ENCODE data around the gene SARDH. TPM values are rescaled to one million over a fixed set of nuclear protein-coding genes. Genes with fewer than 3 reads are reported as not detected.

SARDH gene
- total and polyA plus RNA-seq, 2 donors (not counting 1 experiment from before 2014, with no cell fraction given), result 2.5 to 4.8 TPM

GRCh38 chr9:133708246-133709014 lies 29.7 kb downstream of the SARDH start:
- Histone ChIP-seq H3K4me3 (replicated peaks in 1 of 4; ENCODE audit: control extremely low read depth in 1 of 4, insufficient read depth in 1 of 4, low read depth in 3 of 4, low read length in 4 of 4) (no peak overlapping the region), H3K4me2 (ENCODE audit: extremely low read depth, insufficient read depth, low read length) (no peak overlapping the region), H3K9ac (ENCODE audit: insufficient read depth, low read length) (no peak overlapping the region), H3K27ac (ENCODE audit: insufficient read depth, low read length) (no peak overlapping the region), H3K36me3 (ENCODE audit: control insufficient read depth, insufficient read depth, low read length) (no peaks in the 10 kb centered on the region), H4K20me1 (ENCODE audit: control insufficient read depth, extremely low read depth, insufficient read depth, low read length) (no peaks in the 10 kb centered on the region), H3K79me2 (ENCODE audit: control insufficient read depth, insufficient read depth, low read length) (no peaks in the 10 kb centered on the region), H3K27me3 (ENCODE audit: control insufficient read depth, insufficient read depth, low read length) (no peaks in the 10 kb centered on the region), H3K9me3 (ENCODE audit: control insufficient read depth, insufficient read depth, low read depth, low read length) (no peaks in the 10 kb centered on the region), H2AFZ (ENCODE audit: low read length) (no peak overlapping the region), H3K4me1 (ENCODE audit: control insufficient read depth, extremely low read depth, insufficient read depth, low read length) (peaks cover 16% of the 10 kb centered on the region)
- no peak for DNase-seq (ENCODE audit: low read depth in 2 of 2)
- TF ChIP-seq CTCF (conservative IDR thresholded peaks at IDR 0.05 in 1 of 2, IDR thresholded peaks at IDR 0.05 in 1 of 2; ENCODE audit: low read depth in 1 of 2, low read length in 2 of 2) (no peak), EZH2 (IDR thresholded peaks at IDR 0.05; ENCODE audit: low read length, missing control alignments) (no peak)

- Histone ChIP-seq H3K9ac (ENCODE audit: insufficient read depth, low read length) (no peak overlapping the region), H3K27me3 (ENCODE audit: control insufficient read depth, insufficient read depth, low read length) (no peaks in the 10 kb centered on the region), H4K20me1 (ENCODE audit: control insufficient read depth, extremely low read depth, insufficient read depth, low read length) (no peaks in the 10 kb centered on the region), H3K4me3 (replicated peaks in 1 of 4; ENCODE audit: control extremely low read depth in 1 of 4, insufficient read depth in 1 of 4, low read depth in 3 of 4, low read length in 4 of 4) (no peak overlapping the region), H3K4me2 (ENCODE audit: extremely low read depth, insufficient read depth, low read length) (no peak overlapping the region), H3K9me3 (ENCODE audit: control insufficient read depth, insufficient read depth, low read depth, low read length) (no peaks in the 10 kb centered on the region), H3K27ac (ENCODE audit: insufficient read depth, low read length) (no peak overlapping the region), H3K4me1 (ENCODE audit: control insufficient read depth, extremely low read depth, insufficient read depth, low read length) (peaks cover 16% of the 10 kb centered on the region), H2AFZ (ENCODE audit: low read length) (no peak overlapping the region), H3K79me2 (ENCODE audit: control insufficient read depth, insufficient read depth, low read length) (no peaks in the 10 kb centered on the region), H3K36me3 (ENCODE audit: control insufficient read depth, insufficient read depth, low read length) (no peaks in the 10 kb centered on the region)
- TF ChIP-seq CTCF (conservative IDR thresholded peaks at IDR 0.05 in 1 of 2, IDR thresholded peaks at IDR 0.05 in 1 of 2; ENCODE audit: low read depth in 1 of 2, low read length in 2 of 2), result no peak
- TF ChIP-seq EZH2 (IDR thresholded peaks at IDR 0.05; ENCODE audit: low read length, missing control alignments), result no peak
- no peak for DNase-seq (ENCODE audit: low read depth in 2 of 2)
Measured at GRCh38 chr9:133707763-133708245, 30.3 kb downstream of the SARDH start.

- peaks cover 15% of the 10 kb centered on the region for H3K4me1 ChIP-seq (ENCODE audit: control insufficient read depth, extremely low read depth, insufficient read depth, low read length)
- no peaks in the 10 kb centered on the region for H4K20me1 ChIP-seq (ENCODE audit: control insufficient read depth, extremely low read depth, insufficient read depth, low read length)
- DNase-seq (ENCODE audit: low read depth in 2 of 2), result peak; percentile 56 to 77
- H3K27ac ChIP-seq (ENCODE audit: insufficient read depth, low read length), result peak overlapping the region; percentile 43
- H3K36me3 ChIP-seq (ENCODE audit: control insufficient read depth, insufficient read depth, low read length), result no peaks in the 10 kb centered on the region
- no peak overlapping the region for H3K4me3 ChIP-seq (replicated peaks in 1 of 4; ENCODE audit: control extremely low read depth in 1 of 4, insufficient read depth in 1 of 4, low read depth in 3 of 4, low read length in 4 of 4)
- no peaks in the 10 kb centered on the region for H3K9me3 ChIP-seq (ENCODE audit: control insufficient read depth, insufficient read depth, low read depth, low read length)
- TF ChIP-seq CTCF (conservative IDR thresholded peaks at IDR 0.05 in 1 of 2, IDR thresholded peaks at IDR 0.05 in 1 of 2; ENCODE audit: low read depth in 1 of 2, low read length in 2 of 2), result no peak
- no peaks in the 10 kb centered on the region for H3K27me3 ChIP-seq (ENCODE audit: control insufficient read depth, insufficient read depth, low read length)
- no peak overlapping the region for H3K9ac ChIP-seq (ENCODE audit: insufficient read depth, low read length)
- no peak overlapping the region for H3K4me2 ChIP-seq (ENCODE audit: extremely low read depth, insufficient read depth, low read length)
- H3K79me2 ChIP-seq (ENCODE audit: control insufficient read depth, insufficient read depth, low read length), result no peaks in the 10 kb centered on the region
- H2AFZ ChIP-seq (ENCODE audit: low read length), result no peak overlapping the region
Measured at GRCh38 chr9:133707065-133707762, 30.9 kb downstream of the SARDH start.

All from fibroblast of lung (primary cell).